Kidney epithelial cell (primary cell): Measurements from ENCODE around the gene FAM120B. TPM values are rescaled to one million over a fixed set of nuclear protein-coding genes. Genes with fewer than 3 reads are reported as not detected.
"Not testable (repeated sequence)": the region's sequence is repeated elsewhere in the genome, so short reads cannot be mapped to it uniquely, and the experiment has no call there.

ENCODE experiments used
- DNase-seq: peaks from one replicate; pipeline ENCODE4 v3.0.0-alpha.2; 2010; ENCODE audit warnings: low read depth
- H3K27me3 ChIP-seq: 2 replicates; pipeline ENCODE4 v1.6.0; 2011; ENCODE audit warnings: low read length; ENCODE audit not compliant: control insufficient read depth, insufficient read depth
- H3K36me3 ChIP-seq: 2 replicates; pipeline ENCODE4 v1.5.1; 2011; ENCODE audit warnings: low read length; ENCODE audit not compliant: control insufficient read depth, insufficient read depth
- H3K4me3 ChIP-seq: 2 replicates; pipeline ENCODE4 v1.5.1; 2011; ENCODE audit warnings: low read depth, mild to moderate bottlenecking, control low read depth, low read length
- total RNA-seq: library from RNA; depleted of rRNA; stranded (reverse); fragments of >200 nt; gene quantifications from 2 replicates; pipeline ENCODE4 v1.2.3, GENCODE V29; 2015
- TF ChIP-seq, protein P1 (sequence below): IDR thresholded peaks from 2 replicates; pipeline ENCODE4 v1.5.1; 2011; ENCODE audit warnings: mild to moderate bottlenecking, moderate library complexity, low read length, control low read depth, inconsistent platforms; ENCODE audit not compliant: insufficient read depth, poor library complexity, severe bottlenecking

FAM120B gene
- total RNA-seq, 1 donor from 2014 or later = 12.4 TPM

DNA sequence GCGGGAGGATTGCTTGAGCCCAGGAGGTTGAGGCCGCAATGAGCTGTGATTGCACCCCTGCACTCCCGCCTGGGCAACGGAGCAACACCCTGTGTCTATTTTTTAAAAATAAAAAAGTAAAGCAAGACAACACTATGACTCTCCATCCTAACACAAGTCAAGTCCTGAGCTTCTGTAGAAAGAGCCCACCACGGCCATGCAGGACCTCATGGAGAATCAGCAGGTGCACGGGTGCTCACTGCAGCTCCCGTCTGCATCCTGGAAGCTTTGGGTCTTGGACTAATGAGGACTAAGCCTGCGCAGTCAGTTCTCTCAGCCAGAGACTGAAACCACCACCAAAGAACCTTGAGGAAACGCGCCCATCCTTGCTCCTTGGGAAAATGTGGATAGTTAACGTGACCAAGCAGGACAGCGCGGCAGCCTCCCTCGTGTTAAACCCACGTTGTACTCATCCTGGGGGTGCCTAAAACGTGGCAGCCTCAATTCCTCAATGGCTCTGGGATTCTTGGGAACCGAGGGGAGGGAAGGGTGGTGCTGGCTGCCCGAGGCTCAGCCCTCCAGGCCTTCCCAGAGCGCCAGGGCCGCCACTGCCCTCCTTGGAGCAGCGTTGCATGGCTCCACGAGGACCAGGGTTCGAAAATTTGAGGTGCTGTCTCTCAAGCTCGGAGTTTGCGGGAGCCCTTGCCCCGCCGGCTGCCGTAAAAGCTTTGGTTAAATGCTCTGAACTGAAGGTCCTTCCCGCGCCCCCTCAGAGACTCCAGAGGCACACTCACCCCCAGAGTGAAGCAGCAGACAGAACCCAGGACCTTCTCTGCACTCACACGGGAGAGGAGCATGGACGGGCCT lies 44.7 kb upstream of the FAM120B start:
- TF ChIP-seq, protein P1, sequence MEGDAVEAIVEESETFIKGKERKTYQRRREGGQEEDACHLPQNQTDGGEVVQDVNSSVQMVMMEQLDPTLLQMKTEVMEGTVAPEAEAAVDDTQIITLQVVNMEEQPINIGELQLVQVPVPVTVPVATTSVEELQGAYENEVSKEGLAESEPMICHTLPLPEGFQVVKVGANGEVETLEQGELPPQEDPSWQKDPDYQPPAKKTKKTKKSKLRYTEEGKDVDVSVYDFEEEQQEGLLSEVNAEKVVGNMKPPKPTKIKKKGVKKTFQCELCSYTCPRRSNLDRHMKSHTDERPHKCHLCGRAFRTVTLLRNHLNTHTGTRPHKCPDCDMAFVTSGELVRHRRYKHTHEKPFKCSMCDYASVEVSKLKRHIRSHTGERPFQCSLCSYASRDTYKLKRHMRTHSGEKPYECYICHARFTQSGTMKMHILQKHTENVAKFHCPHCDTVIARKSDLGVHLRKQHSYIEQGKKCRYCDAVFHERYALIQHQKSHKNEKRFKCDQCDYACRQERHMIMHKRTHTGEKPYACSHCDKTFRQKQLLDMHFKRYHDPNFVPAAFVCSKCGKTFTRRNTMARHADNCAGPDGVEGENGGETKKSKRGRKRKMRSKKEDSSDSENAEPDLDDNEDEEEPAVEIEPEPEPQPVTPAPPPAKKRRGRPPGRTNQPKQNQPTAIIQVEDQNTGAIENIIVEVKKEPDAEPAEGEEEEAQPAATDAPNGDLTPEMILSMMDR = no peak
- Histone ChIP-seq H3K4me3 (no peak overlapping the region), H3K27me3 (peaks cover 10% of the 10 kb centered on the region), H3K36me3 (no peaks in the 10 kb centered on the region)
- DNase-seq = no peak

DNA sequence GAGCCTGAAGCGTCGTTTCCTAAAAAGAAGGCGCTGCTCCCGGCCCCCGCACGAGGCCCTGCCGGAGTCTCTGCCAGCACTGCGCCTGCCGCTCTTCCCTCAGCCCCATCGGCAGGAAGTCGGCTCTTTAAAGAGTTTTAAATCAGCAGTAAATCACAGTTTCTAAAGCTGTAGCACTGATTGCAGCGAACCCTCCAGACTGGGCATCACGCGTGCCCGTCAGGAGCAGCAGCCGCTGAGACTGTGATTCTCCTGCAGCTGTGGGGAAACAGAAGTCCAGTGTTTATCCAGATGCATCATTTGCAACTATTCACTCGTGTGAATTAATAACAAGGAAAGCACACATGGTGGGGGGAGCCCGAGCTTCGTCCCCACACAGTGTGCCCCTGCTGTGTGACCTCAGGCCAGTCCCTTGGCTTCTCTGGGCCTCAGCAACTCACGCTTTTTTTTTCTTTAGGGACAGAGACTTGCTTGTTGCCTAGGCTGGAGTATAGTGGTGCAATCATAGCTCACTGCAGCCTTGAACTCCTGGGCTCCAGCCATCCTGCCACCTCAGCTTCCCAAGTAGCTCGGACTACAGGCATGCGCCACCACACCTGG lies 44.0 kb upstream of the FAM120B start:
- no peaks in the 10 kb centered on the region for H3K36me3 ChIP-seq
- TF ChIP-seq, protein P1 = no peak
- no peak overlapping the region for H3K4me3 ChIP-seq
- H3K27me3 ChIP-seq = peaks cover 10% of the 10 kb centered on the region
- no peak for DNase-seq

DNA sequence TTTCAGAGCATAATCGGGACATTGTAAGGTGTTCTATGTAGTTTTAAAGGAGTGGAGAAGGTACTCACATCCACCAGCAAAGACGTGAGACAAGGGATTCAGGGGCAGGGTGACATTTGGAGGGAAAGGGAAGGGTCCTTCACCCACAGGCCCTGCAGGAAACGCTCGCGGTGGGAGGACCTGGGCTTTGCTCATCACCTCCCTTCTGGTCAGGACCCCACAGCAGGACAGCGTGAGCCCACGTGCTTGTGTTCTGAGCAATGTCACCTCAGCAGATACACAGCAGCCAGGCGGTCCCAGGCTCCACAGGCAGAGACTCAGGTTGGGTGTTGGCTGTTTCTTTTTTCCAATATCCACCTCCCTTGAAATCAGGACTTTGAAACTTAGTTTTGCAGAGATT lies 43.1 kb upstream of the FAM120B start:
- Histone ChIP-seq H3K4me3 (no peak overlapping the region), H3K36me3 (no peaks in the 10 kb centered on the region), H3K27me3 (peaks cover 10% of the 10 kb centered on the region)
- DNase-seq = no peak
- TF ChIP-seq, protein P1 = no peak

DNA sequence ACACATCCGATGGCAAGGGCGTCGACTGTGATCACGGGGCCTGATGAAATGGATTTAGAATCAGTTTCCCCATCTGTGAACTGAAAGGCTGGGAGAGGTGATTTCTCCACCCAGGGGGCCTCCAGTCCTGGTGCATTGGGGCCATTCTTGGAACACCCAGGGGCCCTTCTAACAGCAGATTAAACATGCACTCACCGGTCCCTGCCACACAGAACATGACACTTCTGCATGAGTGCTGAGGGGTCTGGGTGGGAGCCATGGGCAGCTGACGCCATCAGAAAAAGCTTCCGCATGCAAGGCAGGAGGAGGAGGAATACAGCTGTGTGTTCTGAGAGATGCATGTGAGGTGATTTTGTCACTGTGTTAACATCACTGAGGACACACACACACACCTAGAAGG lies 42.5 kb upstream of the FAM120B start:
- peaks cover 10% of the 10 kb centered on the region for H3K27me3 ChIP-seq
- DNase-seq = no peak
- H3K36me3 ChIP-seq = no peaks in the 10 kb centered on the region
- TF ChIP-seq, protein P1 = no peak
- H3K4me3 ChIP-seq = no peak overlapping the region

DNA sequence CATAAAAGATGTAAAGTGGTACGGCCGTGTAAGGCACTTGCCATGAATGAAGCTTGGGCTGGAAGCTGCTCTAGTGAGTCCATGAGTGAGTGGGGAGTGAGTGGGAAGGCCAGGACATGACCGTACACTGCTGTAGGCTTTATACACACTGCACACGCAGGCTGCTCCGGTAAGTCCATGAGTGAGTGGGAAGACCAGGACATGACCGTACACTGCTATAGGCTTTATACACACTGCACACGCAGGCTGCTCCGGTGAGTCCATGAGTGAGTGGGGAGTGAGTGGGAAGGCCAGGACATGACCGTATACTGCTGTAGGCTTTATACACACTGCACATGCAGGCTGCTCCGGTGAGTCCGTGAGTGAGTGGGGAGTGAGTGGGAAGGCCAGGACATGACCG lies 41.9 kb upstream of the FAM120B start:
- H3K4me3 ChIP-seq, H3K36me3 ChIP-seq, DNase-seq: not testable (repeated sequence)
- peaks cover 10% of the 10 kb centered on the region for H3K27me3 ChIP-seq

DNA sequence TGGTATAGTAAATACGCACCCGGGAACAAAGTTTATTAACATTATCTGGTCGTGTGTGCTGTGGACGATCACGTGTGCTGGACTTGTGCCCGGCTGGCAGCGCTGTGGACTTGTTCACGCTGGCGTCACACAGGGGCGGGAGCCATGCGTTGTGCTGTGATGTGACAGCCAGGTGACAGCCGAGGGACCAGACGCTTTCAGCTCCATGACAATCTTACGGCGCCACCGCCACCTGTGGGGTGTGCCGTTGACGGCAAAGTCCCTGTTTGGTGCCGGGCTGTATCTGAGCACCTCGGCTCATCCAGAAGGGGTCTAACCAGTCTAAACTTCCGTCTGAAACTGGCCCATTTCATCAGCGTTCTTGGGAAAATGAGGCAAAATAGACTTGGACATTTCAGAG lies 40.9 kb upstream of the FAM120B start:
- TF ChIP-seq, protein P1 = no peak
- no peaks in the 10 kb centered on the region for H3K36me3 ChIP-seq
- H3K27me3 ChIP-seq = peaks cover 10% of the 10 kb centered on the region
- no peak for DNase-seq
- no peak overlapping the region for H3K4me3 ChIP-seq
